Measurements from ENCODE around the gene ELP5. TPM values are rescaled to one million over a fixed set of nuclear protein-coding genes. Genes with fewer than 3 reads are reported as not detected.

Gene ELP5
- total RNA-seq, 1 donor from 2014 or later = 37.6 TPM

DNA sequence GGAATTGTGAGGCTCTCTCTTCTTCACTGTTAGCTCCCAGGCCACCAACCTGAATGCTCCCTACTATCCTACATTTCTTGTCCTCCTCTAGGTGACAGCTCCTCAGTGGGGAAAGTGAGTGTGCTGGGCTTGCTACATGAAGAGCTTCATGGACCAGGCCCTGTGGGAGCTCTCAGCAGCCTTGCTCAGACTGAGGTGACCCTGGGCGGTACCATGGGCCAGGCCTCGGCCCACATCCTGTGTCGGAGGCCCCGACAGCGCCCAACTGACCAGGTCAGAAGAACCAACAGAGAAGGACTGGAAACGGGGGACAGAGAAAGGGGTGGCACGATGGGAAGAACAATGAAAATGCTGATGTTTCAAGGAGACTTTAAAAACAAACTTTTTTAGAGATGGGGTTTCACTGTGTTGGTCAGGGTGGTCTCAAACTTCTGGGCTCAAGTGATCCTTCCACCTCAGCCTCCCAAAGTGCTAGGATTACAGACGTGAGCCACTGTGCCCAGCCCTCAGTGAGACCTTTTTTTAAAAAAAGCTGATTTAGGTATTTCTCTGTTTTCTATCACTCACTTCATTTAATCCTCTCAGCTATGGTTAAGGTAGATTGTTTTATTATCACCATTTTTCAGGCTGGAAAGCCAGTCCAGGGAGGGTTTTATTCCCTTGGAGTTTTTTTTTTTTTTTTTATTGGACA is 4.9 kb downstream of the ELP5 start:
- no peaks in the 10 kb centered on the region for H3K9me3 Mint-ChIP-seq (ENCODE audit: unreplicated experiment)
- H3K27me3 Mint-ChIP-seq (ENCODE audit: unreplicated experiment) = peaks cover 3% of the 10 kb centered on the region
- peaks cover 21% of the 10 kb centered on the region for H3K36me3 Mint-ChIP-seq (ENCODE audit: unreplicated experiment)
- no peak overlapping the region for H3K4me3 Mint-ChIP-seq (ENCODE audit: unreplicated experiment)
- H3K4me1 Mint-ChIP-seq (ENCODE audit: unreplicated experiment) = peaks cover 19% of the 10 kb centered on the region
- DNase-seq (ENCODE audit: extremely low spot score, unreplicated experiment) = no peak
- no peak overlapping the region for H3K27ac Mint-ChIP-seq (ENCODE audit: unreplicated experiment)
- TF ChIP-seq CTCF (IDR thresholded peaks at IDR 0.05) = no peak

DNA sequence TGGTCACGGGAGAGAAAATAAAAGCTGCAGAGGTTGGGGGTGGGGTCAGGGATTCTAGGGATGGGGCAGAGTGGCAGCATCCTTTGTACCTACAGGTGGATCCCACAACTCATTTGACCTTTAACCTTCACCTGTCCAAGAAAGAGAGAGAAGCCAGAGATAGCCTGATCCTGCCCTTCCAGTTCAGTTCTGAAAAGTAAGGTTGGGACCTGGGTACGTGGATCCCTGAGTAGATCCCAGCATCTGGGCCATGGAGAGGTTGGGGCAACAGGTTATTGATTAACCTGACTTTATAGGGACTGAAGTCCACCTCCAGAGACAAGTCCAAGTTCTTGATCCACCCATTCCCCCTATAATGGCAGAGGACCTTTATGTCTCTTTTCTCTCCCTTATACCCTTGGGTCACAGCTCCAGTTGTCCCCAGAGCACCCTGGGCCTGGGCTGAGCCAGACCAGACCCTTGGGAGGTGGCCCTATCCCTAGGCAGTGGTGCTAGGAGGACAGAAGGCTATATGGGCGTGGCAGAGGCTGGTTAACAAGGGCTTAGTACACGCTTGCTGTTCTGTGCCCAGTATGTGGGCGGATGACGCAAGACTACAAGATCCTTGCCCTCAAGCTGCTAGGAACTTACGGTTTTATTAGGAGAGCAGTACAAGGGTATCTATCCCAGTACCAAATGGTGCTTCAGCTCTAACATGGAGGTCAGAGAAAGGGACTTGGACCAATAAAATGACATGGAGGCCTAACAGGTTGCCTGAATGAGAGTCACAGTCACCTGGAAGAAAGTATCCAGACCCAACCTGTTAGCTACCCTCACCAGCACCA is 6.9 kb downstream of the ELP5 start:
- H3K4me3 Mint-ChIP-seq (ENCODE audit: unreplicated experiment) = no peak overlapping the region
- no peak for TF ChIP-seq CTCF (IDR thresholded peaks at IDR 0.05)
- no peak overlapping the region for H3K27ac Mint-ChIP-seq (ENCODE audit: unreplicated experiment)
- H3K9me3 Mint-ChIP-seq (ENCODE audit: unreplicated experiment) = no peaks in the 10 kb centered on the region
- no peak for DNase-seq (ENCODE audit: extremely low spot score, unreplicated experiment)
- peaks cover 26% of the 10 kb centered on the region for H3K4me1 Mint-ChIP-seq (ENCODE audit: unreplicated experiment)
- H3K36me3 Mint-ChIP-seq (ENCODE audit: unreplicated experiment) = peaks cover 20% of the 10 kb centered on the region
- H3K27me3 Mint-ChIP-seq (ENCODE audit: unreplicated experiment) = peaks cover 14% of the 10 kb centered on the region

- Mint-ChIP-seq H3K36me3 (ENCODE audit: unreplicated experiment) (peaks cover 17% of the 10 kb centered on the region), H3K27me3 (ENCODE audit: unreplicated experiment) (peaks cover 14% of the 10 kb centered on the region), H3K27ac (ENCODE audit: unreplicated experiment) (no peak overlapping the region), H3K4me3 (ENCODE audit: unreplicated experiment) (no peak overlapping the region), H3K4me1 (ENCODE audit: unreplicated experiment) (peaks cover 32% of the 10 kb centered on the region), H3K9me3 (ENCODE audit: unreplicated experiment) (no peaks in the 10 kb centered on the region)
- no peak for TF ChIP-seq CTCF (IDR thresholded peaks at IDR 0.05)
- DNase-seq (ENCODE audit: extremely low spot score, unreplicated experiment) = no peak
Measured at GRCh38 chr17:7259555-7259889, 7.5 kb downstream of the ELP5 start.

DNA sequence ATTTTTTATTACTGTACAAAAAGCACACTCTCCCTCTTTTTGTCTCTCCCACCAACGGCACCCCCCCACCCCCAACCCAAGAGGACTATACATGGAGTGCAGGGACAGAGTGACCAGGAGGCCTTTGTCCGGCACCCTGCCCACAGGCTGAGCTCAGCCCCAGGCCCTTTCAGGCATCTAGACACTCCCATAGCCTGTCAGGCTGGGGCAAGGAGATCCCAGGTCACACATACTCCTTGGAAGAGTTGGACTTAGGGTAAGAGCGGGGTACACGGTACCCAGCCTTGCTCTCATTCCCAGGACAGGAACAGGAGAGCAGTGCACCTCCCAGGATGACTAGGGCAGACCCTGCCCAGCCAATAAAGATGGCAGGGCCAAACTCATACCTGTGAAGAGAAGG is 8.1 kb downstream of the ELP5 start:
- peaks cover 33% of the 10 kb centered on the region for H3K4me1 Mint-ChIP-seq (ENCODE audit: unreplicated experiment)
- peaks cover 12% of the 10 kb centered on the region for H3K36me3 Mint-ChIP-seq (ENCODE audit: unreplicated experiment)
- peaks cover 14% of the 10 kb centered on the region for H3K27me3 Mint-ChIP-seq (ENCODE audit: unreplicated experiment)
- peak overlapping the region; percentile 40 for H3K4me3 Mint-ChIP-seq (ENCODE audit: unreplicated experiment)
- TF ChIP-seq CTCF (IDR thresholded peaks at IDR 0.05) = no peak
- no peak for DNase-seq (ENCODE audit: extremely low spot score, unreplicated experiment)
- H3K9me3 Mint-ChIP-seq (ENCODE audit: unreplicated experiment) = no peaks in the 10 kb centered on the region
- no peak overlapping the region for H3K27ac Mint-ChIP-seq (ENCODE audit: unreplicated experiment)

DNA sequence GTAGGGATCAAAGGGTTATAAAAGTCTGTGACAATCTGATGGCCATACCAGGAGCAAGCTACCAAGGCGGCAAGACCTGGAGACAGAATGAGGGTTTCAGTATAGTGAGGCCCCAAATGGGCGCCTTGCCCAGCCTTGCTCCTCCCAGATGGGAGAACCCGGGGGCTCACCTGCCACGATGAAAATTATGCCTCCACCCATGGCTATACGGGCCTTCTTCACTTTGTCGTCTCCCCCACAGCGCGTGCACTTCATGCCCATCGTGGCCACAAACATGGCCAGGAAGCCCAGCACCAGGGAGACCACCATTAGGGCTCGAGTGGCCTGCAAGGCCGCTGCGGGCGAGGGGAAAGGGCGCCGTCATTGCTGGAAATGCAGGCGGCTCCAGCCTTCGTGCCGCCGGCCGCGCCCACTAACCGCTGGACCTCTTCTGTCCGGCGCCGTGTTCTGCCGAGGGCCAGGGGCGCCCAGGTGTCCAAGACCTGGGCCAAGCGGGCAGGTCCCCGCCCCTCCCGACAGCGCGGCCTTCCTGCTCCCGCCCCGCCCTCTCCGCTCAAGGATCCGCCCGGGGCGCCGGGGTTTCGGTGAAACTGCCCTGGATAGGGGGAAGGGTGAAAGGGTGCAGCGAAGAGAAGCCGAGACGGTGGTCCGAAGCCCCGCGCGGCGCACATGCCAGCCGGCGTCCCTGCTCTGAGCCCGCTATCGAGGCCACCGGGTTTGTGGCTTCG is 8.8 kb downstream of the ELP5 start:
- H3K36me3 Mint-ChIP-seq (ENCODE audit: unreplicated experiment) = peaks cover 12% of the 10 kb centered on the region
- no peaks in the 10 kb centered on the region for H3K9me3 Mint-ChIP-seq (ENCODE audit: unreplicated experiment)
- H3K27ac Mint-ChIP-seq (ENCODE audit: unreplicated experiment) = no peak overlapping the region
- peak overlapping the region; percentile 58 for H3K4me3 Mint-ChIP-seq (ENCODE audit: unreplicated experiment)
- H3K27me3 Mint-ChIP-seq (ENCODE audit: unreplicated experiment) = peaks cover 14% of the 10 kb centered on the region
- DNase-seq (ENCODE audit: extremely low spot score, unreplicated experiment) = no peak
- peaks cover 34% of the 10 kb centered on the region for H3K4me1 Mint-ChIP-seq (ENCODE audit: unreplicated experiment)
- TF ChIP-seq CTCF (IDR thresholded peaks at IDR 0.05) = no peak
